HL-60 (cell line): Measurements from ENCODE around the gene MAGI2.

Source experiments
- DNase-seq, 2 experiments: peaks; one replicate each; pipeline ENCODE4 v3.0.0-alpha.2; 2010 to 2020; ENCODE audit warnings: low read depth in 1 of 2, low spot score in 1 of 2
- H3K27ac ChIP-seq: fragments of 250-450 bp; sonication (Bioruptor Pico); replicated peaks from 2 replicates; pipeline ENCODE4 v1.5.1; 2020; ENCODE audit warnings: mild to moderate bottlenecking, moderate library complexity
- H3K27me3 ChIP-seq: fragments of 250-450 bp; sonication (Bioruptor Pico); 2 replicates; pipeline ENCODE4 v1.5.1; 2021; ENCODE audit warnings: mild to moderate bottlenecking, moderate library complexity; ENCODE audit not compliant: insufficient read depth, poor library complexity, severe bottlenecking
- H3K4me3 ChIP-seq: replicated peaks from 2 replicates; pipeline ENCODE4 v1.5.1; 2011; ENCODE audit warnings: mild to moderate bottlenecking, control low read depth, low read length; ENCODE audit not compliant: insufficient read depth
- GABPA ChIP-seq: IDR thresholded peaks from 2 replicates; pipeline ENCODE4 v1.6.1; 2012; ENCODE audit warnings: low read depth
- POLR2AphosphoS5 ChIP-seq: IDR thresholded peaks from 2 replicates; pipeline ENCODE4 v1.6.1; 2012; ENCODE audit warnings: low read depth
- SPI1 ChIP-seq: IDR thresholded peaks from 2 replicates; pipeline ENCODE4 v1.6.1; 2012; ENCODE audit warnings: low read depth, mild to moderate bottlenecking, borderline replicate concordance
- TF ChIP-seq, protein P1 (sequence below): IDR thresholded peaks from one replicate; pipeline ENCODE4 v1.5.1; 2011; ENCODE audit warnings: low read length, control low read depth, inconsistent platforms; ENCODE audit not compliant: insufficient read depth
- TF ChIP-seq, protein P2 (sequence below): IDR thresholded peaks from 2 replicates; pipeline ENCODE4 v1.6.1; 2012; ENCODE audit warnings: low read depth; ENCODE audit not compliant: insufficient replicate concordance

The MAGI2 gene

DNA sequence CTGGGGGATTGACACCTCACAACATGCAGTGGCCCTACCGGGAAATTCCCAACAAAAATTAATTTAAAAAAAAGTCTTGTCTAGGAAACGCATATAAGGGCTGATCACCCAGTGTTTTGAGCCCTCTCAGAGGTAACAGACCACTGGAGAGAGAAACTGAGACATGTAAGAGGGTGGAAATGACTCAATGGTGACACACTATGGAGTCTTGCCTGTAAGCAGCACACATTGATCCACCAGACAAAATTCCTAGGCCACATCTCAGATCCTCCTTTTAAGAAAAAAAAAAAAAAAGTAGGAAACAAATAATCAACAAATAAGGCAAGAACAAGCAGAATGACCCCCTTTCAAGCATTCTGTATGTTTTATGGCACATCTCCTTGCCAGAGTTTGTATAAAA, 296.2 kb downstream of the MAGI2 start:
- TF ChIP-seq GABPA = no peak
- no peak for TF ChIP-seq SPI1
- TF ChIP-seq, protein P1, sequence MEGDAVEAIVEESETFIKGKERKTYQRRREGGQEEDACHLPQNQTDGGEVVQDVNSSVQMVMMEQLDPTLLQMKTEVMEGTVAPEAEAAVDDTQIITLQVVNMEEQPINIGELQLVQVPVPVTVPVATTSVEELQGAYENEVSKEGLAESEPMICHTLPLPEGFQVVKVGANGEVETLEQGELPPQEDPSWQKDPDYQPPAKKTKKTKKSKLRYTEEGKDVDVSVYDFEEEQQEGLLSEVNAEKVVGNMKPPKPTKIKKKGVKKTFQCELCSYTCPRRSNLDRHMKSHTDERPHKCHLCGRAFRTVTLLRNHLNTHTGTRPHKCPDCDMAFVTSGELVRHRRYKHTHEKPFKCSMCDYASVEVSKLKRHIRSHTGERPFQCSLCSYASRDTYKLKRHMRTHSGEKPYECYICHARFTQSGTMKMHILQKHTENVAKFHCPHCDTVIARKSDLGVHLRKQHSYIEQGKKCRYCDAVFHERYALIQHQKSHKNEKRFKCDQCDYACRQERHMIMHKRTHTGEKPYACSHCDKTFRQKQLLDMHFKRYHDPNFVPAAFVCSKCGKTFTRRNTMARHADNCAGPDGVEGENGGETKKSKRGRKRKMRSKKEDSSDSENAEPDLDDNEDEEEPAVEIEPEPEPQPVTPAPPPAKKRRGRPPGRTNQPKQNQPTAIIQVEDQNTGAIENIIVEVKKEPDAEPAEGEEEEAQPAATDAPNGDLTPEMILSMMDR = no peak
- Histone ChIP-seq H3K4me3 (no peak overlapping the region), H3K27me3 (no peaks in the 10 kb centered on the region), H3K27ac (no peak overlapping the region)
- DNase-seq = no peak

DNA sequence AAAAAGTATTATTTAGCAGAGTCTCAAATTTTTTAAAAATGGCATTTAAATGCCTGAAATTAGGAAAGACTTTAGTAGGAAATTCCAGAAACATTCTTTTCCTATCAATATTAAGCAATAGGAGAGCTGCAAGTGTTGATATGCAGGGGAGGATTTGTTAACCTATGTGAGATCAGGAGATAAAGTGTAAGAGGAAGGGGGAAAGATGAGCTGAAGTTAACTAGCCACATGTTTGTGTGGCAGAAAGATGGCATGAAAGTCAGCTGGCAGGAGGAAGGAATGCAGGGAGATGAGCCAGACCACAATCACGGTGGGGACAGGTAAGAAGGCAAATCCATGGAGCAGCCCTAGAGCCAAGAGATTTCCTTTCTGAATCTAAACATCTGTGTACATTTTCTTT, 303.6 kb downstream of the MAGI2 start:
- Histone ChIP-seq H3K27ac (no peak overlapping the region), H3K4me3 (no peak overlapping the region), H3K27me3 (no peaks in the 10 kb centered on the region)
- DNase-seq = no peak
- TF ChIP-seq, protein P1 = no peak
- TF ChIP-seq GABPA (no peak), SPI1 (no peak), POLR2AphosphoS5 (no peak)
- TF ChIP-seq, protein P2, sequence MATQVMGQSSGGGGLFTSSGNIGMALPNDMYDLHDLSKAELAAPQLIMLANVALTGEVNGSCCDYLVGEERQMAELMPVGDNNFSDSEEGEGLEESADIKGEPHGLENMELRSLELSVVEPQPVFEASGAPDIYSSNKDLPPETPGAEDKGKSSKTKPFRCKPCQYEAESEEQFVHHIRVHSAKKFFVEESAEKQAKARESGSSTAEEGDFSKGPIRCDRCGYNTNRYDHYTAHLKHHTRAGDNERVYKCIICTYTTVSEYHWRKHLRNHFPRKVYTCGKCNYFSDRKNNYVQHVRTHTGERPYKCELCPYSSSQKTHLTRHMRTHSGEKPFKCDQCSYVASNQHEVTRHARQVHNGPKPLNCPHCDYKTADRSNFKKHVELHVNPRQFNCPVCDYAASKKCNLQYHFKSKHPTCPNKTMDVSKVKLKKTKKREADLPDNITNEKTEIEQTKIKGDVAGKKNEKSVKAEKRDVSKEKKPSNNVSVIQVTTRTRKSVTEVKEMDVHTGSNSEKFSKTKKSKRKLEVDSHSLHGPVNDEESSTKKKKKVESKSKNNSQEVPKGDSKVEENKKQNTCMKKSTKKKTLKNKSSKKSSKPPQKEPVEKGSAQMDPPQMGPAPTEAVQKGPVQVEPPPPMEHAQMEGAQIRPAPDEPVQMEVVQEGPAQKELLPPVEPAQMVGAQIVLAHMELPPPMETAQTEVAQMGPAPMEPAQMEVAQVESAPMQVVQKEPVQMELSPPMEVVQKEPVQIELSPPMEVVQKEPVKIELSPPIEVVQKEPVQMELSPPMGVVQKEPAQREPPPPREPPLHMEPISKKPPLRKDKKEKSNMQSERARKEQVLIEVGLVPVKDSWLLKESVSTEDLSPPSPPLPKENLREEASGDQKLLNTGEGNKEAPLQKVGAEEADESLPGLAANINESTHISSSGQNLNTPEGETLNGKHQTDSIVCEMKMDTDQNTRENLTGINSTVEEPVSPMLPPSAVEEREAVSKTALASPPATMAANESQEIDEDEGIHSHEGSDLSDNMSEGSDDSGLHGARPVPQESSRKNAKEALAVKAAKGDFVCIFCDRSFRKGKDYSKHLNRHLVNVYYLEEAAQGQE = no peak

DNA sequence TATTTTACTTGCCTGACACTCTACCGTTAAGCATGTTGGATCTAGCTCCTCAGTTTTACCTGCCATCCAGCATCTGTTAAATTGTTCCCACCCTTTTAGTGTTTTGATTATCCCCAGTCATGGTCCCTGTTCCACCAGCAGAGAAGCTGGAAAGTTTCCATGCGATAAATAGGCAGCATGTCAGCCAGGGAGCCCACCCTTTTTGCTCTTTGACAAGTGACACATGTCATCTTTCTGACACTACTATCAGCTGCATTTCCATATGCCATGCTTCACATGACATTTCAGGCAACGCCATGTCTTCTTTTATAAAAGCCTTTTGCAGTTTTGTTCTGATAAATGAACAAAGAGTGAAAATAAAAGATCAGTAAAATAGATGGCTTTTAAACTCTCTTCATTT, 310.8 kb downstream of the MAGI2 start:
- no peak for DNase-seq
- H3K27ac ChIP-seq = no peak overlapping the region
- H3K4me3 ChIP-seq = no peak overlapping the region
- TF ChIP-seq, protein P2 = no peak
- TF ChIP-seq SPI1 (no peak), GABPA (no peak), POLR2AphosphoS5 (no peak)
- TF ChIP-seq, protein P1 = no peak
- no peaks in the 10 kb centered on the region for H3K27me3 ChIP-seq

DNA sequence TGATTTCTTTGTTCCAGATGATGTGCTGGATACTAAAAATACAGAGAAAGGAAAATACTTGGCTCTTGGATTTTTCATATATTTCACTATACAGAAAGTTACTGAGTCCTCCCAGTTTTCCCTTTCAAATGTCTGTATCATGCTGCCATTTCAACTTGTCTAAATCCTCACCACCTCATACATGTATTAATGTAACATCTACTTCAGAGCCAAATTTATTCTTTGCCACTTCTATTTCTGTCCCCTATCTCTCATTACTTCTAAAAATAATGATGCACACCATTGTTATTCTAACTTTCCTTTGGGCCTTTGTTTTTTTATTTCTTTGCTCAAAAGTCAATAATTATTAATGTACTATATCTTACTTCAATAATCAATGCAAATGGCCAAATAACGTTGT, 312.2 kb downstream of the MAGI2 start:
- no peak for DNase-seq
- Histone ChIP-seq H3K4me3 (no peak overlapping the region), H3K27ac (no peak overlapping the region), H3K27me3 (no peaks in the 10 kb centered on the region)
- TF ChIP-seq GABPA (no peak), POLR2AphosphoS5 (no peak), SPI1 (no peak)
- TF ChIP-seq, protein P1 = no peak
- TF ChIP-seq, protein P2 = no peak
